ENCODE results near the gene COL8A2. TPM values are rescaled to one million over a fixed set of nuclear protein-coding genes. Genes with fewer than 3 reads are reported as not detected.

The COL8A2 gene
- total RNA-seq, 1 experiment from 2014 or later, result 0.08 TPM

DNA sequence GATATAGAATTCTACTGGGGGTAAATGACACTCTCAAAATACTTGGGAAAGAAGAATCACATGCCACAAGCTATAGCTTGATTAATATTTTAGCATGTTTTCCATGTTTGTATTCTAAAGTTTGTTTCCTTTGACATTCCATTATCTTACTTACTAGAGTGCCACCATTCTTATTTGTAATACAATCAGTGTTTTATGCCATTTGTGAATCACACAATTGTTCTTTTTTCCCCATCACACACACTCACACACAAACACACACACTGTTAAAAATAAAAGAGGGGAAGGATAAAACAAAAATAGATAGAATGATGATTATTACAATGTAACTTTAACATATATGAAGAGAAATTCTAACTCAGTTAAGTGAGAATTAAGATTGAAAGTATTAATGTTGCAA is 57.2 kb downstream of the COL8A2 start:
- DNase-seq (ENCODE audit: low spot score), result no peak

DNA sequence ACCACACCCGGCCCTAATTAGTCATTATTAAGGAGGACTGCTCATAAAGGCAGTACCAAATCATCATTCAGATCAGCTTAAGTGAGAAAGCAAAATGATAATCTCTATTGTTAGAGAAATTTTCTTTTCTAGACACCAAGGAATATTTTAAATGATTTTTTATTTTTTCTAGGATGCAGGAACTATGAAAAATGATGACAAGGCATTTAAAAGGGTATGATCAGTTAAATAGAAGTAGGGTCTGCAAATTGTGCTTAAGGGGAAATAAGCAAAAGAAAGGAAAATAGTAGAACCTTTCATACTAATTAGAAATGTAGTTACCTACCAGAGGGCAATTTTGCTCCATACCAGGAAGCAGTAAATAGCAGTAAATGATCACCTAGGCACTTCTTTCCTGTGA is 62.7 kb downstream of the COL8A2 start:
- no peak for DNase-seq (ENCODE audit: low spot score)

DNA sequence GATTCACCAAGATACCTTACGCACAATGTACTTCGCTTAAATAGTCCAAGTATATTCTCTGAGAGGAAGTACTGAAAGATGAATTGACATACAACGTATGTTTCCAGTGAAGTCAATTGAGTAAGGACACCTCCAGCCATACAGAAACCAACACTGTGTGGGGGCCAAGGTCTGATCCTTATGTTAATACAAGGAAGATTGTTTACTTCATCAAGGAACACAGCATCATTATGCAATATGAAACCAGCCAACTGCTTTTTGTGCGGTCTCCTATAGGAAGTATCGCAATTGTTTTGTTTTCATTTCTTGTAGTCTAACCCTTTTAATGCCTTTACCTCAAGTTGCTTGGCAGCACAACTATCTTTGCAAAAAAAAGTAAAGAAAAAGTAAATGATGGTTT is 69.3 kb downstream of the COL8A2 start:
- DNase-seq (ENCODE audit: low spot score), result no peak

DNA sequence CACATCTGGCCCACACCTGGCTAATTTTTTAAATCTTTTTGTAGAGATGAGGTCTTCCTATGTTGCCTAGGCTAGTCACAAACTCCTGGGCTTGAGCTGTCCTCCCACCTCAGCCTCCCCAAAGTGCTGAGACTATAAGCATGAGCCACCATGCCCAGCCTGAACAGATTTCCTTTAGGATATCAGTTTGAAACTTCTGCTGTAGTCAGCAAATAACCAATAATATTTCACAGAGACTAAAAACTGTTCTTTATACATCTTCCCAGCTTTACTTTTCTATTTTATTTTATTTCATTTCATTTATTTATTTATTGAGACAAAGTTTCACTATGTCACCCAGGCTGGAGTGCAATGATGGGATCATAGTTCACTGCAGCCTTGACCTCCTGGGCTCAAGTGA is 71.0 kb downstream of the COL8A2 start:
- DNase-seq (ENCODE audit: low spot score), result no peak

DNA sequence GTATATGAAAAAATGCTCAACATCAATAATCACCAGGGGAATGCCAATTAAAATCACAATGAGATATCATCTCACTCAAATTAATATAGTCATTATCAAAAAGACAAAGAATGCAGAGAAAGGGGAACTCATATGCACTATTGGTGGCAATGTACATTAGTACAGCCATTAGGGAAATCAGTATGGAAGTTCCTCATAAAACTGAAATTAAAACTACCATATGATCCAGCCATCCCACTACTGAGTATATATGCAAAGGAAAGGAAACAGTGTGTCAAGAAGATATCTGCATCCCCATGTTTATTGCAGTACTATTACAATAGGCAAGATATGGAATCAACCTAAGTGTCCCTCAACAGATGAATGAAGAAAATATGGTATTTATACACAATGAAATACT is 73.2 kb downstream of the COL8A2 start:
- DNase-seq (ENCODE audit: low spot score), result no peak

Other genes with a start within 250 kb of the COL8A2 start
- gene AGO1, start 242.0 kb downstream of the COL8A2 start, total RNA-seq (2014; rRNA removed; shearing (Covaris generic)), result 5.8 and 5.9 TPM in 2 replicates
- 8.1 and 8.9 TPM in 2 replicates for gene AGO3, start 194.1 kb downstream of the COL8A2 start, total RNA-seq (2014; rRNA removed; shearing (Covaris generic))
- not detected in 2 replicates for gene TEKT2, start 41.1 kb downstream of the COL8A2 start, total RNA-seq (2014; rRNA removed; shearing (Covaris generic))
- gene ADPRS, start 36.3 kb downstream of the COL8A2 start, total RNA-seq (2014; rRNA removed; shearing (Covaris generic)), result 40.8 and 50.8 TPM in 2 replicates
- 105 and 110 TPM in 2 replicates for gene TRAPPC3, start 24.3 kb upstream of the COL8A2 start, total RNA-seq (2014; rRNA removed; shearing (Covaris generic))
- gene MAP7D1, start 30.9 kb upstream of the COL8A2 start, total RNA-seq (2014; rRNA removed; shearing (Covaris generic)), result 59.1 and 79.3 TPM in 2 replicates
- 46.2 and 69.8 TPM in 2 replicates for gene THRAP3, start 99.2 kb upstream of the COL8A2 start, total RNA-seq (2014; rRNA removed; shearing (Covaris generic))
- gene SH3D21, start 181.1 kb upstream of the COL8A2 start, total RNA-seq (2014; rRNA removed; shearing (Covaris generic)), result 0.06 TPM in 1 of 2 replicates, not detected in the other
- gene EVA1B, start 198.4 kb upstream of the COL8A2 start, total RNA-seq (2014; rRNA removed; shearing (Covaris generic)), result 2.5 and 4.2 TPM in 2 replicates

Data from H4 (cell line).